BE2C (cell line): ENCODE measurements around the gene SHISA6.

Experiments
- DNase-seq: peaks from one replicate; pipeline ENCODE4 v3.0.0-alpha.2; 2020
- H3K27me3 ChIP-seq: fragments of 250-450 bp; sonication (Bioruptor Pico); 2 replicates; pipeline ENCODE4 v1.5.1; 2020; ENCODE audit warnings: mild to moderate bottlenecking
- H3K36me3 ChIP-seq: fragments of 250-450 bp; sonication (Bioruptor Pico); 2 replicates; pipeline ENCODE4 v1.5.1; 2020; ENCODE audit warnings: mild to moderate bottlenecking
- H3K4me1 ChIP-seq: fragments of 250-450 bp; sonication (Bioruptor Pico); 2 replicates; pipeline ENCODE4 v1.5.1; 2020
- H3K4me3 ChIP-seq: 2 replicates; pipeline ENCODE4 v1.5.1; 2011; ENCODE audit warnings: low read depth, low read length
- H3K9me3 ChIP-seq: fragments of 250-450 bp; sonication (Bioruptor Pico); 2 replicates; pipeline ENCODE4 v1.5.1; 2020
- CTCF ChIP-seq: IDR thresholded peaks from 2 replicates; pipeline ENCODE4 v1.5.1; 2012; ENCODE audit warnings: mild to moderate bottlenecking, low read depth, low read length

SHISA6 gene

GRCh38 chr17:11493936-11494335, 252.9 kb downstream of the SHISA6 start:
- Histone ChIP-seq H3K4me3 (no peak overlapping the region), H3K36me3 (no peaks in the 10 kb centered on the region), H3K4me1 (no peaks in the 10 kb centered on the region), H3K9me3 (no peaks in the 10 kb centered on the region), H3K27me3 (no peaks in the 10 kb centered on the region)
- no peak for TF ChIP-seq CTCF
- no peak for DNase-seq

- no peak for TF ChIP-seq CTCF
- DNase-seq = no peak
- Histone ChIP-seq H3K9me3 (no peaks in the 10 kb centered on the region), H3K36me3 (no peaks in the 10 kb centered on the region), H3K27me3 (no peaks in the 10 kb centered on the region), H3K4me1 (no peaks in the 10 kb centered on the region), H3K4me3 (no peak overlapping the region)
These were observed 254.6 kb downstream of the SHISA6 start for GRCh38 chr17:11495613-11496012.

GRCh38 chr17:11499881-11500280, 258.9 kb downstream of the SHISA6 start:
- DNase-seq = no peak

GRCh38 chr17:11503308-11504035, 262.5 kb downstream of the SHISA6 start:
- H3K27me3 ChIP-seq = no peaks in the 10 kb centered on the region
- TF ChIP-seq CTCF = no peak
- no peak for DNase-seq

More at GRCh38 chr17:11499881-11500280, 258.9 kb downstream of the SHISA6 start:
- TF ChIP-seq CTCF = no peak
- Histone ChIP-seq H3K27me3 (no peaks in the 10 kb centered on the region), H3K36me3 (no peaks in the 10 kb centered on the region), H3K4me3 (no peak overlapping the region), H3K9me3 (no peaks in the 10 kb centered on the region), H3K4me1 (no peaks in the 10 kb centered on the region)

GRCh38 chr17:11506635-11507034, 265.6 kb downstream of the SHISA6 start:
- no peaks in the 10 kb centered on the region for H3K36me3 ChIP-seq
- no peaks in the 10 kb centered on the region for H3K9me3 ChIP-seq
- no peaks in the 10 kb centered on the region for H3K27me3 ChIP-seq
- no peak for DNase-seq
- TF ChIP-seq CTCF = no peak
- H3K4me1 ChIP-seq = no peaks in the 10 kb centered on the region
- no peak overlapping the region for H3K4me3 ChIP-seq

More at GRCh38 chr17:11503308-11504035, 262.5 kb downstream of the SHISA6 start:
- H3K4me3 ChIP-seq = no peak overlapping the region
- H3K9me3 ChIP-seq = no peaks in the 10 kb centered on the region
- H3K36me3 ChIP-seq = no peaks in the 10 kb centered on the region
- H3K4me1 ChIP-seq = no peaks in the 10 kb centered on the region

GRCh38 chr17:11511696-11512095, 270.7 kb downstream of the SHISA6 start:
- Histone ChIP-seq H3K4me1 (no peaks in the 10 kb centered on the region), H3K9me3 (no peaks in the 10 kb centered on the region), H3K4me3 (no peak overlapping the region), H3K27me3 (no peaks in the 10 kb centered on the region), H3K36me3 (no peaks in the 10 kb centered on the region)
- no peak for TF ChIP-seq CTCF
- no peak for DNase-seq
